SU-DHL-6 (cell line): Measurements from ENCODE around the gene EWSR1.

ENCODE experiments used
- CTCF ChIP-seq: fragments of 200-600 bp; sonication (generic); IDR thresholded peaks from one replicate; pipeline ENCODE4 v1.5.1; 2017; ENCODE audit warnings: antibody characterized with exemption, mild to moderate bottlenecking, low read length, moderate library complexity; ENCODE audit not compliant: insufficient read depth, poor library complexity, severe bottlenecking
- EZH2phosphoT487 ChIP-seq: fragments of 200-600 bp; sonication (generic), shearing (Covaris generic); conservative IDR thresholded peaks from 2 replicates; pipeline ENCODE4 v1.6.1; 2018; ENCODE audit warnings: mild to moderate bottlenecking, antibody characterized with exemption, low read length, moderate library complexity, mixed read lengths

GRCh38 chr22:29308148-29308790 lies 40.2 kb downstream of the EWSR1 start:
- TF ChIP-seq CTCF (no peak), EZH2phosphoT487 (no peak)
